Activated naive CD8-positive, alpha-beta T cell (primary cell): ENCODE measurements around the gene CD2BP2.
"Not testable (repeated sequence)": the region's sequence is repeated elsewhere in the genome, so short reads cannot be mapped to it uniquely, and the experiment has no call there.

Experiments used
- H3K27ac Mint-ChIP-seq: one replicate; pipeline ENCODE4 v1.8.0; 2021; ENCODE audit warnings: mixed read lengths
- H3K27me3 Mint-ChIP-seq: one replicate; pipeline ENCODE4 v1.8.0; 2021; ENCODE audit warnings: mixed read lengths
- H3K36me3 Mint-ChIP-seq: one replicate; pipeline ENCODE4 v1.8.0; 2021; ENCODE audit warnings: mixed read lengths
- H3K4me1 Mint-ChIP-seq: one replicate; pipeline ENCODE4 v1.8.0; 2021; ENCODE audit warnings: low read depth, mixed read lengths
- H3K4me3 Mint-ChIP-seq: one replicate; pipeline ENCODE4 v1.8.0; 2021; ENCODE audit warnings: mild to moderate bottlenecking, mixed read lengths
- H3K9me3 Mint-ChIP-seq: one replicate; pipeline ENCODE4 v1.8.0; 2021; ENCODE audit warnings: low read depth, mixed read lengths

CD2BP2 gene

GRCh38 chr16:30355144-30355953 lies at the start of gene CD2BP2:
Gene CD2BP2 (minus strand): TSS chr16:30355308. CDS start chr16:30354681, 627 bp downstream.
- Mint-ChIP-seq H3K9me3 (no peaks in the 10 kb centered on the region), H3K27me3 (no peaks in the 10 kb centered on the region), H3K36me3 (no peaks in the 10 kb centered on the region), H3K4me1 (peaks cover 32% of the 10 kb centered on the region), H3K27ac (peak within 1 kb of the TSS; percentile 97), H3K4me3 (peak within 1 kb of the TSS; percentile 93)

- peaks cover 37% of the 10 kb centered on the region for H3K4me1 Mint-ChIP-seq
- no peaks in the 10 kb centered on the region for H3K9me3 Mint-ChIP-seq
- no peaks in the 10 kb centered on the region for H3K27me3 Mint-ChIP-seq
- H3K36me3 Mint-ChIP-seq: no peaks in the 10 kb centered on the region
- peak overlapping the region; percentile 72 for H3K27ac Mint-ChIP-seq
- H3K4me3 Mint-ChIP-seq: peak overlapping the region; percentile 86
Observed at GRCh38 chr16:30401768-30402425, 46.8 kb upstream of the CD2BP2 start.

GRCh38 chr16:30399435-30400186 lies 44.5 kb upstream of the CD2BP2 start:
- Mint-ChIP-seq H3K4me3 (peak overlapping the region; percentile 86), H3K4me1 (peaks cover 45% of the 10 kb centered on the region), H3K27me3 (no peaks in the 10 kb centered on the region), H3K9me3 (no peaks in the 10 kb centered on the region), H3K27ac (peak overlapping the region; percentile 81), H3K36me3 (no peaks in the 10 kb centered on the region)

GRCh38 chr16:30398661-30399434 lies 43.7 kb upstream of the CD2BP2 start:
- Mint-ChIP-seq H3K4me3 (peak overlapping the region; percentile 86), H3K4me1 (peaks cover 49% of the 10 kb centered on the region), H3K27ac (no peak overlapping the region), H3K9me3 (no peaks in the 10 kb centered on the region), H3K36me3 (no peaks in the 10 kb centered on the region), H3K27me3 (no peaks in the 10 kb centered on the region)

GRCh38 chr16:30397776-30398660 lies 42.9 kb upstream of the CD2BP2 start:
- no peaks in the 10 kb centered on the region for H3K9me3 Mint-ChIP-seq
- H3K36me3 Mint-ChIP-seq: no peaks in the 10 kb centered on the region
- H3K4me1 Mint-ChIP-seq: peaks cover 49% of the 10 kb centered on the region
- H3K27me3 Mint-ChIP-seq: no peaks in the 10 kb centered on the region
- no peak overlapping the region for H3K27ac Mint-ChIP-seq
- H3K4me3 Mint-ChIP-seq: no peak overlapping the region

- Mint-ChIP-seq H3K9me3 (no peaks in the 10 kb centered on the region), H3K4me1 (peaks cover 46% of the 10 kb centered on the region), H3K27ac (peak overlapping the region; percentile 11), H3K27me3 (no peaks in the 10 kb centered on the region), H3K36me3 (no peaks in the 10 kb centered on the region), H3K4me3 (peak overlapping the region; percentile 92)
Observed at GRCh38 chr16:30397056-30397455, 41.9 kb upstream of the CD2BP2 start.

DNA sequence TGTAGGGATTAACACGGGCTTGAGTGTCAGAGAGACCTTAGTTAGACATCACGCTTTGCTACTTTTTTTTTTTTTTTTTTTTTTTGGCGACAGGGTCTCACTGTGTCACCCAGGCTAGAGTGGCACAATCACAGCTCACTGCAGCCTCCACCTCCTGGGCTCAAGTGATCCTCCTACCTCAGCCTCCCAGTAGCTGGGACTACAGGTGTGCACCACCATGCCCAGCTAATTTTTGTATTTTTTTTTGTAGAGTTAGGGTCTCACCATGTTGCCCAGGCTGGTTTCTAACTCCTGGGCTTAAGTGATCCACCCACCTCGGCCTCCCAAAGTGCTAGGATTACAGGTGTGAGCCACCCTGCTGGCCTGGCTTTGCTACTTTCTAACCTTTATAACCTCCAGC lies 41.5 kb upstream of the CD2BP2 start:
- peak overlapping the region; percentile 92 for H3K4me3 Mint-ChIP-seq
- H3K27me3 Mint-ChIP-seq, H3K27ac Mint-ChIP-seq, H3K36me3 Mint-ChIP-seq, H3K9me3 Mint-ChIP-seq: not testable (repeated sequence)
- peaks cover 45% of the 10 kb centered on the region for H3K4me1 Mint-ChIP-seq

GRCh38 chr16:30395992-30396585 lies 41.0 kb upstream of the CD2BP2 start:
- Mint-ChIP-seq H3K27ac (peak overlapping the region; percentile 72), H3K4me1 (peaks cover 43% of the 10 kb centered on the region), H3K9me3 (no peaks in the 10 kb centered on the region), H3K27me3 (no peaks in the 10 kb centered on the region), H3K36me3 (no peaks in the 10 kb centered on the region), H3K4me3 (peak overlapping the region; percentile 92)

DNA sequence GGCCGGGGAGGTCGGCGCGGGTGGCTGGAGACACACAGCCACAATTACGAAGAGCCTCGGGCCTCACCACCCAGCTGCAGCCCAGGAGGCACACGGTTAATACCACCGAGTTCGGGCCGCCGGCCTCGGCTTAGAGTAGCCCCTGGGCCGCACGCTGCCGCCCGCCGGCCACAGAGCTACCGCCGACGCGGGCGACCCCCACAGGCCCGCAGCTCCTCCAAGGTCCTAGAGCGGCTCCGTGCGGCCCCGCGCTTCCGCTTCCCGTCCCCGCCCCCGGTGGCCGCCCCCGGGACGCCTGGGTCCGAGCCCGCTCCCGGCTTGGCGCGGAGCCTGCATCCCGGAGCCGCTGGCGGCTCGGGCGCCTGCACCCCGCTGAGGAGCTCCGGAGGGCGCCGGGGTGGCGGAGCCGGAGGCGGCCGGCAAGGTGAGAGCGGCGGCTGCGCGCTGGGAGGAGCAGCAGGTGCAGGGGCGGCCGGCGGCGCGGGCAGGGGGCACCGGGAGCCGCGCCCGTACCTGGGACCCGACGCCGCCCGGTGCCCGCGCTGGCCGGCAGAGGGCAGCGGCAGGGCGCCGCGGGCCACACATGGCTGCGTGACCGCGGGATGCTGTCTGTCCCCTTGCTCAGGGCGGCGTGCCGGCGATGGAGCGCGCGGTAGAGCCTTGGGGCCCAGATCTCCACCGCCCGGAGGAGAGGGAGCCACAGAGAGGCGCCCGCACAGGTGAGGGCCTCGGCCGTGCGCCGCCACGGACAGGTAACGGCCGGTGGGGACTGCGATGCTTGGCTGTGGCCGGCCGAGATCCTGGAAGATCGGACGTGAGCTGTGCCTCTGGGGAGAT lies 40.3 kb upstream of the CD2BP2 start, which contains the start of gene ZNF48:
Gene ZNF48 (plus strand): TSS at position 266 of the 837 bp plus-strand sequence. CDS start 375 bp downstream, at position 641.
- H3K27ac Mint-ChIP-seq: peak within 1 kb of the TSS; percentile 72
- H3K36me3 Mint-ChIP-seq: no peaks in the 10 kb centered on the region
- H3K4me1 Mint-ChIP-seq: peaks cover 38% of the 10 kb centered on the region
- H3K9me3 Mint-ChIP-seq: no peaks in the 10 kb centered on the region
- H3K27me3 Mint-ChIP-seq: no peaks in the 10 kb centered on the region
- H3K4me3 Mint-ChIP-seq: peak within 1 kb of the TSS; percentile 92

DNA sequence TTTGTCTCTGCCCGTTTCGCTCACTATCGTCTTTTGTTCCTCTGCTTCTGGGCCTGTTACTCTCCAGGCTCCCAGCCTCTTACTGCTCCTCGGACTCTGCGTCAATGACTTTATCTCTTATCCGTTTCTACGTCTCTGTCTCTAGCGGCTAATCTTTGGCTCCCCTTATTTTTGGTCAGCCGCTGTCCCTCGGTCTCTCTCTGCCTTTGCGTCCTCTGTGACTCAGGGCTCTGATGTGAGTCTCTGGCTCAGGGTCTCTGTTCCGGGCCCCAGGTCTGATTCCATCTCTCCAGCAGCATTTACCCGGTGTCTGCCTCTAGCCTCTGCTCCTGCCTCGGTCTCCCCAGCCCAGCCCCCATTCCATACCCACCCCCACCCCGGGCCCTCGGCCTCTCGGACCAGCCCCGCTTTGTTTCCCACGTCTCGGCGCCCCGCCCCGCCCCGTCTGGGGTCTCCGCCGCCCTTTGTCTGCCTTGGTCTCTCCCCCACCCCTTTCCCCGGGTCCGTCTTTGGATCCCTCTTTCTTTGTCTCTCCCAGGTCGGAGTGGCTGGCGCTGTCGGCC lies 39.6 kb upstream of the CD2BP2 start:
- Mint-ChIP-seq H3K27ac (peak overlapping the region; percentile 66), H3K9me3 (no peaks in the 10 kb centered on the region), H3K4me1 (peaks cover 32% of the 10 kb centered on the region), H3K27me3 (no peaks in the 10 kb centered on the region), H3K4me3 (peak overlapping the region; percentile 90), H3K36me3 (no peaks in the 10 kb centered on the region)

- peak overlapping the region; percentile 94 for H3K4me3 Mint-ChIP-seq
- H3K4me1 Mint-ChIP-seq: peaks cover 43% of the 10 kb centered on the region
- peaks cover 3% of the 10 kb centered on the region for H3K36me3 Mint-ChIP-seq
- no peaks in the 10 kb centered on the region for H3K9me3 Mint-ChIP-seq
- H3K27me3 Mint-ChIP-seq: no peaks in the 10 kb centered on the region
- H3K27ac Mint-ChIP-seq: peak overlapping the region; percentile 93
Observed at GRCh38 chr16:30383521-30383920, 28.4 kb upstream of the CD2BP2 start.

- Mint-ChIP-seq H3K9me3 (no peaks in the 10 kb centered on the region), H3K27me3 (no peaks in the 10 kb centered on the region), H3K4me3 (peak within 1 kb of the TSS; percentile 94), H3K4me1 (peaks cover 50% of the 10 kb centered on the region), H3K27ac (peak within 1 kb of the TSS; percentile 93), H3K36me3 (peaks cover 6% of the 10 kb centered on the region)
Observed at GRCh38 chr16:30382111-30382881, 27.2 kb upstream of the CD2BP2 start, which contains the start of gene SEPTIN1. Gene SEPTIN1 (minus strand): TSS chr16:30382561. CDS start chr16:30382542, 19 bp downstream.
